ENCODE results near the gene HES5.

GRCh38 chr1:2528016-2528415 lies 2.0 kb downstream of the HES5 start:
- no peak for TF ChIP-seq CTCF (conservative IDR thresholded peaks at IDR 0.05; ENCODE audit: low read depth in 2 of 2)
- no peak for TF ChIP-seq POLR2AphosphoS5 (IDR thresholded peaks at IDR 0.05; ENCODE audit: low read depth)
